GM18868 (cell line): Measurements from ENCODE around the gene NUP98.
"Not testable (repeated sequence)": the region's sequence is repeated elsewhere in the genome, so short reads cannot be mapped to it uniquely, and the experiment has no call there.

Source experiments
- ATAC-seq: cut with Tn5 transposase; IDR thresholded peaks from one replicate; pipeline ENCODE4 v1.9.1; 2021; ENCODE audit warnings: mild to moderate bottlenecking, moderate library complexity; ENCODE audit not compliant: unreplicated experiment

The NUP98 gene

DNA sequence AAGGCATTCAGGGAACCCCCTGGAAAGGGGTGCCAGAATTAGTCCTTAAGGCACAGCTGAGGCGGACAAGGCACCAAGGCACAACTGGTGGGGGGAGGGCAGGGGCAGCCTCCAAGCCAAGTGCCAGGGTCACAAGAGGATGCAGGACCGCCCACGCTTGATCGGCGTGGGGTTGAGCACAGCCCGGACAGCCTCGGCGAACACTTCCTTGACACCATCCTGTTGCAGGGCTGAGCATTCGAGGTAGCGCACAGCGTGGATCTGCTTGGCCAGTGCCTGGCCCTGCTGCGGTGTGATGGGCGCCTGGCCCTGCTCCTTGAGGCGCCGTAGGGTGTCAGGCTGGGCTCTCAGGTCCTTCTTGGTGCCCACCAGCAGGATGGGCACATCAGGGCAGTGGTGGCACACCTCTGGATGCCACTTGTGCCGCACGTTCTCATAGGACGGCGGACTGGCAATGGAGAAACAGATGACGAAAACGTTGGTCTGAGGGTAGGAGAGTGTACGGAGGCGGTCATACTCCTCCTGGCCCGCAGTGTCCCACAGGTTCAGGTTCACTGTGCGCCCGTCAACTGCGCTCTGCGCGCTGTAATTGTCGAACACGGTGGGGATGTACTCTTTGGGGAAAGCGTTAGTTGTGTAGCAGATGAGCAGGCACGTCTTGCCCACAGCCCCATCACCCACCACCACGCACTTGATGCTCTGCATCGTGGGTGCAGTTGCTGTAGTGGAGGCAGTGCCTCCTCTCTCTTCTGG lies 30.3 kb upstream of the NUP98 start:
- ATAC-seq, result no peak

DNA sequence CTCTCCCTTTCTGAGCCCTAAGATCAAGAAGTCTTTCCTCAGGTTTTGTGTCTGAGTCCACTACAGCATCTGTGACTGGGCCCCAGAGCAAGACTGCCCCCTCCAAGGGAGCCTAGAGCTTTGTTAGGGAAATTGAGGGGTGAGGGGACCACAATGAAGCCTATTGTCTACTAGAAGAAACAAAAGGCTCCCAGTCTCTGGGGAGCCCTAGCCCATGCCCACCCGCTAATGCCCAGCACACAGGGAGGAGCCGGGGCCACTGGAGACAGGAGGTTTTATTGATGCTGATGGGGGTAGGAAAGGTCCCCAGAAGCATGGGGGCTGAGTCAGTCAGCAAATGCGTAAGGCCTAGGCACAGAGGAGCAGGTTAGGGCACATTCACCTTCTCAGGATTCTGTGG lies 29.4 kb upstream of the NUP98 start:
- no peak for ATAC-seq

DNA sequence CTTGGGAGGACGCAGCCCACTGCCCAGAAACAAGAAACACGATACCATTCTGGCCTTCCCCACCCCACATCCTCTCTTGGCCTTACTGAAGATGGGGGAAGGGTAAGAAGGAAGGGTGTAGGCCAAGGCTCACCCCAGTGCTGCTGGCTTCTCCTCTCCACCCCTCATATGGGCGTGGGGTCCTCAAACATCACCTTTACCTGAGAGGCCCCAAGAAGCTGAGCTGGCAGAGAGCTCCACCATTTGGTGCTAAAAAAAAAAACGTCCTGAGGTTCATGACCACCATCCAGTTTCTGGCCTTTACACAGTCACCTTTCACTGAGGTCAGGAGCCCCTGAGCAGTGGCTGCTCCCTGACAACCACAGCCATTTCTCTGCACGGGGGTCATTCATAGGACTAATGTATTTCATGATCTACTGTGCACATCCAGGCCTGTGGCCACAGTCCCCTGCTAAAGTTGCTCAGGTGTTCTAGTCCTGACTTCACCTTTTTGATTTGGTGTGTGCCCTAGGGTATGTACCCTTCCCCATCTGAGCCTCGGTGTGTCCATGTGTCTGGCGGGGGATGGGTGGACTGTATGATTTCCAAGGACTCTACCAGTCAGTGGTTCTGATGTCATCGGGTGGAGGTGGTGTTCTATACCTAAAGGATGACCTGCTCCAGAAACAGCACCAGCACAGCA lies 28.3 kb upstream of the NUP98 start:
- ATAC-seq, result no peak

DNA sequence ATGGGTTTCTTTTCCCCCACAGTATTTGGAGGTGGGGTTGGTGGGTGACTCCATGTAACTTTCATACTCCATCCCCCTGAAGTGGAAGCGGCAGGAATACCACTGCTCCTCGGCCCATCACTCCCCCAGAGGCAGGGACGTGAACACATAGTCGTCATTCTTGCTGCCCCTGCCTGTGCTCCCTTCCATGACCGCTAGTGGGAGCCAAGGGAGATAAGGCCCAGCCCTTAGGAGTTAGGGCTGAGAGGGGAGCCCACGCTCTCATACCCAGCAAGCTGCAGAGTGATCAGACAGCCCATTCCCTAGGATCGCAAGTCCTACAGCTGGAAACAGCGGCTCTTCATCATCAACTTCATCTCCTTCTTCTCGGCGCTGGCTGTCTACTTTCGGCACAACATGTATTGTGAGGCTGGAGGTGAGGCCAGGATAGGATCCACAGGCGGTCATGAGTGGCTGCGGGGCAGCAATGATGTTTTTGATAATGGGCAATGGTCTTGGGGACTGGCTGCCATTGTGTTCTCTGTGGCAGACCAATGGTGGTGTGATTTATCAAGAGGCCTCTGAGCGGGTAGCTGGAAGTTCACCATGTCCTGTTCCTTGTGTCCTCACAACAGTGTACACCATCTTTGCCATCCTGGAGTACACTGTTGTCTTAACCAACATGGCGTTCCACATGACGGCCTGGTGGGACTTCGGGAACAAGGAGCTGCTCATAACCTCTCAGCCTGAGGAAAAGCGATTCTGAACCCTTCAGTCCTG lies 27.5 kb upstream of the NUP98 start:
- peak; percentile 94 for ATAC-seq

DNA sequence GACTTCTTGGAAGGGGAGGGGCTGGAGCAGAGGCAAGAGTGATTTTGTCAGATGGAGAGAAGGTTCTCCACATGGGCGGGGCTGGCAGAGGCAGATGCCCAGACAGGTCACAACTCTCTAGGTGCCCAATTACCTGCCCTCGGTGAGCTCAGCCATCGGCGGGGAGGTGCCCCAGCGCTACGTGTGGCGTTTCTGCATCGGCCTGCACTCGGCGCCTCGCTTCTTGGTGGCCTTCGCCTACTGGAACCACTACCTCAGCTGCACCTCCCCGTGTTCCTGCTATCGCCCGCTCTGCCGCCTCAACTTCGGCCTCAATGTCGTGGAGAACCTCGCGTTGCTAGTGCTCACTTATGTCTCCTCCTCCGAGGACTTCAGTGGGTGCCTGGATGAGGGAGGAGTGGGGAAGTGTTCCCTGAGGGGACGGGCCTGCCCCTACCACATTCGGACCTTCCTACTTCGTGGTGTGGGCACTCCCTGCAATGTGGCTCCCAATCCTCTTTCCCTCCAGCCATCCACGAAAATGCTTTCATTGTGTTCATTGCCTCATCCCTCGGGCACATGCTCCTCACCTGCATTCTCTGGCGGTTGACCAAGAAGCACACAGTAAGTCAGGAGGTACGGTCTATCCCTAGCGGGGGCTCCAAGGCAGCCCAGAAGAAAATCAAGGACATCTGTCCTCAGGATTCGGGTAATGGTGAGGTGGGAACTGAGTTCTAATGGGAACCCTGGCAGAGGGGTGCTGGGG lies 26.6 kb upstream of the NUP98 start:
- ATAC-seq, result no peak

DNA sequence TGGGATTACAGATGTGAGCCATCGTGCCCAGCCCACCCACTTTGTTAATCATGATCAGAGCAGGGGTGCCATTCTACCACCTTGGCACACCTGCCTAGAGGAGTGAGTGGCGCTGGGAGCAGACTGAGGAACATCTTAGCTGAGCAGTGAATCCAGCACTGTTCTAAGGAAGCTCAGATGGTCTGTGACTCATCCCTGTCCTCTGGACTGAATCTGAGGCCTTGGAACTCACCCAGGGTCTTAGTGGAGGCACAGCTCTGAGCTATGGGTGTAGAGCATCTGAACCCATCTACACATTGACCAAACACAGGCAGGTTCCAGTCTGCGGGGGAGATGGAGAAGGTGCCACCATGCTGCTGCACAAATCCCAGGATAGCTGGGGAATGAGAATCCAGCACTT lies 25.9 kb upstream of the NUP98 start:
- no peak for ATAC-seq

DNA sequence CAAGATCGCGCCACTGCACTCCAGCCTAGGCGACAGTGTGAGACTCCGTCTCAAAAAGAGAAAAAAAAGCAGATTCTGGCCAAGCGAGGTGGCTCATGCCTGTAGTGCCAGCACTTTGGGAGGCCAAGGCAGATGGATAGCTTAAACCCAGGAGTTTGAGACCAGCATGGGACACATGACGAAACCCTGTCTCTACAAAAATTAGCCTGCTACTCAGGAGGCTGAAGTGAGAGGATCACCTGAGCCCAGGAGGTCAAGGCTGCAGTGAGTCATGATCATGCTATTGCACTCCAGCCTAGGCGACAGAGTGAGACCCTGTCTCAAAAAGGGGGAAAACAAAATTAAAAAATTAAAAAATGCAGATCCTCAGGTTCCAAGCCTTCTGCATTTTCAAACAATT lies 25.0 kb upstream of the NUP98 start:
- no peak for ATAC-seq

DNA sequence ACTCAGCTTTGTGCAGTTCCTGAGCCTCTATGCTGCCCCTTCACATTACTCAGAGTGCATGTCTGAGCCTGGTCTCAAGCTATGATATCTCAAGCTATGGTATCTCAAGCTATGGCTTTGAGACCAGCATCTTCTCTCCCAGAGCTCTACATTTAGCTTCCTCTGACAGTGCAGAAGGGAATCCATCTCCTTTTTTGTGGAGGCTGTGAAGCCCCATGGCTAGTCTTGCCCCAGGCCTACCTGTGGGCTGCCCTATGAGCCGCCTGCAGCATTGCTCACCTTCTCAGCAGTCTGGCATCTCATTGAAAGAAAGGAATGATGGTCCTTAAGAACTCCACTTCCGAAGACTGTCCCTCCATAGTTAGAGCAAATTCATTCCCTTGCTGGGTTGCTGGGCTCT lies 23.6 kb upstream of the NUP98 start:
- no peak for ATAC-seq

DNA sequence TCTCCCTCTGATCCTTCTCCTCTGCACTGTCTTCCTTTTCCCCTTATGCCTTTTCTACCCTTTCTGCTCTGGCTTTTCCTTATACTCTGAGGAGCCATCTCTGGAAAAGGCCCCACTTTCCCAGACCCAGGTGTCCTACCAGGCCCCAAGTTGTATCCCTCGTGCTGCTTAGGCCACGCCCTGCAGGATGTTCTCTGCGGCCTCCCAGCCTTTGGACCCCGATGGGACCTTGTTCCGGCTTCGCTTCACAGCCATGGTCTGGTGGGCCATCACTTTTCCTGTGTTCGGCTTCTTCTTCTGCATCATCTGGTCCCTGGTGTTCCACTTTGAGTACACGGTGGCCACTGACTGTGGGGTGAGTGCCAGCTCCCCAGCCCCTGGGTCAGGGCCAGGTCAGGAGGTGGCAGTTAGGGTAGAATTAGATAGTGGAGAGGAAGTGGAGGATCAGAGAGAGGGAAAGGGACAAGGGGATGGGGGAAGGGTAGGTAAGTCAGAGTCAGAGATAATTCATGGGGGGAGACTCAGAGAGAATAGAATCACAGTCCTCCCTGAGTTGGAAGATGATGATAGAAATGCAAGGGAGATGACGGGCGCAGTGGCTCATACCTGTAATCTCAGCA lies 19.9 kb upstream of the NUP98 start:
- no peak for ATAC-seq

DNA sequence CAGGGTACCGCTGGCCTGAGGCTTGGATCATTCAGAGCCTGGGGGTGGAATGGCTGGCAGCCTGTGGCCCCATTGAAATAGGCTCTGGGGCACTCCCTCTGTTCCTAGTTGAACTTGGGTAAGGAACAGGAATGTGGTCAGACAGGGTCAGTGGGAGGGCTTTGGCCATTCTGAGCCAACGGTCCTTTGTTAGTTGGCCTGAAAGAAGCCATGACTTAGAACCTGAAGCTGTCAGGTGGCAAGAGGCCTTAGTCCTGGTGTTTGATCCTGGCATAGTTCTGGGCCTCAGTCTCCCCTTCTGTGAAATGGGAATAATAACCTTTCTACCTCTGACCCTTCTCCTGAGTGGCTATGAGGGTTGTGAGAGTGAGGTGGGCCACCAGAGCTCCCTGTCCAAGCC lies 19.3 kb upstream of the NUP98 start:
- no peak for ATAC-seq

DNA sequence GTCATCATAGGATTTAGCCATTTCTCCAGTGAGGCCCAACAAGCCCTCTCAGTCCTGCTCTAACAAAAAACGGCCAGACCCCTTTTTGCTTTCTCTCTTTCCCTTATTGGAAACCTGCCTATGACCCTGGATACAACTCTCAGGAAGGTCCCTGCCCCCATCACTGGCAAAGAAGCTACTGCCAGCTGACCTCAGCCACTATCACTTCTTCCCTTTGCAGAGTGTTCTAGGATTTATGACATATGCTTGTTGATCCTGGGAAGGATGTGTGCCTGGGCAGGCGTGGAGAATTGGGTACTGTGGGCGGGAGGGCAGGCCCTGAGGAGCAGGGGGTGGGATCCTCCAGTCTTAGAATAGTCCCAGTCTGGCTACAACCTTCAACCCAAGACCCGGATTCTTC lies 18.5 kb upstream of the NUP98 start:
- ATAC-seq, result no peak

DNA sequence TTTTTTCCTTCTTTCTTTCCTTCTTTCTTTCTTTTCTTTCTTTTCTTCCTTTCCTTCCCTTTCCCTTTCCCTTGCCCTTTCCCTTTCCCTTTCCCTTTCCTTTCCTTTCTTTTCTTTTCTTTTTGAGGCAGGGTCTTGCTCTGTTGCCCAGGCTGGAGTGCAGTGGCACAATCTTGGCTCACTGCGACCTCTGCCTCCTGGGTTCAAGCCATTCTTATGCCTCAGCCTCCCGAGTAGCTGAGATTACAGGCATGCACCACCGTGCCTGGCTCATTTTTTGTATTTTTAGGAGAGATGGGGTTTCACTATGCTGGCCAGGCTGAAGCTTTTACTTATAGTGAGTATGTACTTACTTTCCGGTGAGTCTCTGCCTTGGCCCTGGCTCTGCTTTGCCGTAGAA lies 17.5 kb upstream of the NUP98 start:
- not testable (repeated sequence) for ATAC-seq

DNA sequence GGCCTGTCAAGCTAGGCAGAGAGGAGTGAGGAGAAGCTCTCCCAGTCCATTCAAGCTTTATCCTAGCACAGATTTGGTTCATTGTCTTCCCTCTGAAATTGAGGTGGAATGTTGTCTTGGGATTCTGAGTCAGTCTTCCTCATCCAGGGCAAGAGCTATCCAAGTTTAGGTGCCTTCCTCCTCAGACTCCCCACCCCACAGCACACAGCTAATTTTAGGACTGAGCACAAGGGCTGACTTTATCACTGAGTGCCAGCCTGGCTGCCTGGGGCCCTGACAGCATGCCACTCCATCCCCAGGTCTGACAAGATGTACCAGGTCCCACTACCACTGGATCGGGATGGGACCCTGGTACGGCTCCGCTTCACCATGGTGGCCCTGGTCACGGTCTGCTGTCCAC lies 13.6 kb upstream of the NUP98 start:
- ATAC-seq, result no peak

DNA sequence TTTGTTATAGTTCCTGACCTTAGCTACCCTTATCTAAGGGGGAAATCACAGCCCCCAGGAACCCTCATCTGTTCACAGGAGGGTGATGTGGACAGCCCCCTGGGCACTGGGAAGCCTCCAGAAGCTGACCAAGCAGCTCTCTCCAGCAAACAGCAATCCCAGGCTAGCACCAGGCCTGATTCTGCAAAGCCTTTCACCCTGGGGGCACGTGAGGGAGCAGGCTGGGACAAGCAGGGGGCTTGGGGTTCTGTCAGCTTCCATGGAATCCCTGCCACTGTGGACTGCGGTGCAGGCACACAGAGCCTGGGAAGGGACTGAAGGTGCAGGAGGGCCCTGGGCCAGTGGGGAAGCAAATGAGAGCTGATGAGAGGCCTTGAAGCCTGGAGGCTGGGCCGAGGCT lies 13.1 kb upstream of the NUP98 start:
- ATAC-seq, result no peak

DNA sequence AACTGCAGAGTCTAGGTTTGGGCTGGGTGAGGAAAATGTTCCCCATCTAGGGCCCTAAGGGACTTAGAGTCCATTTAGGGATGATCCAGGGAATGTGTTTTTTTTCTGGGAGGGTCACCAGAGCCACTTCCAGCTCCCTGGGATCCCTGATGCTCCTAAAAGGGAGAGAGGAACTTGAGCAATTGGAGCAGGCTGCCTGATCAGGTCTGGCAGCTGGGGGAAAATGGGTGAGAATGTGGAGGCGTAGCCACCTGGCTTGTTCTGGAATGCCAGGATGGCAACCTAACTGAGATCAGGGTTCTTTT lies 12.2 kb upstream of the NUP98 start:
- no peak for ATAC-seq

DNA sequence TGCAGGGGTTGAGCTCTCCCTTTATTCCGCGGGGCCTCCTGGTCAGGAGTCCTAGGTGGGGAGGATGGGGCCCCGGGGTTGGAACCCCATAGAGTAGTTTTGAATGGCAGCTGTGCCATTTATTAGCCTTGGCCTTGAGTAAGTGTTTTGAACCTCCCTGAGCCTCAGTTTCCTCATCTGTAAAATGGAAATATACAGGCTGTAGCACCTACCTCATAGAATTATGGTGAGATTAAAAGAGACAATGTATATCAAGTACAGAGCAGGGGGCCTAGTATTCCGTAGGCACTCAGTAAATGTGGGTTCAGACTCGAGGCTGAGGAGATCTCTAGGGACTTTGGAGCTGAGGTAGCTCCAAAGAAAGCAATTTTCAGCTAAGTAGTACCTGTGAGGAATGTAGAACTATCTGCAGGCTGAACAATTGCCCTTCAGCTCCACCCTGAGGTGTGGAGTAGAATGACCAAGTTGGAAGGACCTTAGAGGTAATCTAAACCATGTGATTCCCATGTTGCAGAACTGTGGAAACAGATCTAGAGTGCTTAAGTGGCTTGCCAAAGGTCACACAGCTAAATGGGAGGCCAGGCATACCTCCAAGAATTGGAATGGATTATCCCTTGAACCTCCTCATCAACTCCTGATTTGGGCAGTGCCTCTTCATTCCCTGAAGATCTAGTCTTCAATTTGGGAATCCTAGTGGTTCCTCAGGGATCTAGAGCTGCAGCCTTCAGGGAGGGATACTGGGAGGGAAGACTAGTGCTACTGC lies 11.7 kb upstream of the NUP98 start:
- peak; percentile 81 for ATAC-seq

DNA sequence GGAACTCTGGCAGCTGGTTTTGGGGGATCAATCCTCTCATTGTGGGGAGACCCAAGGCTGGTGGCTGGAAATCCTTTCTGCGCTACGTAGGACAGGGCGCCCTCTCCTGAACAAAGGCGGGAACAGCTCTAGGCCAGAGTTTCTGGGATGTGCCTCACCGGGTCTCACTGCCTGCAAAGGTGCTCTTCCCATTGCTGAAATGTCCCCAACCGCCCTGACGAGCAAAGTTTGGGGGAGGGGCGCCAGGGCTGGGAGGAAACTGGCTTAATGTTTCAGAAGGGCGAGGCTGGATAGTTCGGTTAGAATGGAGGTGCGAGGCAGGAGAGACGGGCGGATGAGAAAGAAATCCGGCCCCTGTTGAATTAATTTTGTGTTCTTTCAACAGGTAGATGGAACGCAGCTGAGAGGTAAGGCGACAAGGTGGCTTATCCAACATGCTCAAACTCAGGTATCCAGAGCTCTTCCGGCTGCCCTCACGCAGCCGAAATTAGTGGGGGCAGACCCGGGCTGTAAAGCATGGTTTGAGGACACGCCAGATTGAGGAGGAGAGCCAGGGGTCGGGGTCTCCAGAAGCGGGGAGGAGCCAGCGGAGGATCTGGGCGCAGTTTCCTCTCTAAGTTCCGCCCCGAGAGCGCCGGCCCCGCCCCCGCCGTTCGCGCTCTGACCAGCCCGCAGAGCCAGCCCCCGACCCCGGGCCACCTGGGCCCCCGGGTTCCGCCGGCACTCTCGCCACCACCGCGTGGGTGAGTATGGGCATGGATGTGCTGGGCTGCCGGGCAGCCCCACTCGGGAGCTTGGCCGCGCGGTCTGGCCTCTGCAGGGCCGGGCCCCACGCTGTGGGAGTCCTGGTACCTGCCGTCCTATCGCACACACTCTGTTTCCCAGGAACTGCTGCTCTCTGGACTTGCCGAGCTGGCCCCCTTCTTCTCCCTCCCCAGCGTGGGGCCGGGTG lies 10.8 kb upstream of the NUP98 start, which contains the start of gene PGAP2:
TSS of gene PGAP2 (plus strand) at position 652 of the 952 bp plus-strand sequence. CDS start 2,700 bp downstream, outside the sequence.
- peak; percentile 76 for ATAC-seq

DNA sequence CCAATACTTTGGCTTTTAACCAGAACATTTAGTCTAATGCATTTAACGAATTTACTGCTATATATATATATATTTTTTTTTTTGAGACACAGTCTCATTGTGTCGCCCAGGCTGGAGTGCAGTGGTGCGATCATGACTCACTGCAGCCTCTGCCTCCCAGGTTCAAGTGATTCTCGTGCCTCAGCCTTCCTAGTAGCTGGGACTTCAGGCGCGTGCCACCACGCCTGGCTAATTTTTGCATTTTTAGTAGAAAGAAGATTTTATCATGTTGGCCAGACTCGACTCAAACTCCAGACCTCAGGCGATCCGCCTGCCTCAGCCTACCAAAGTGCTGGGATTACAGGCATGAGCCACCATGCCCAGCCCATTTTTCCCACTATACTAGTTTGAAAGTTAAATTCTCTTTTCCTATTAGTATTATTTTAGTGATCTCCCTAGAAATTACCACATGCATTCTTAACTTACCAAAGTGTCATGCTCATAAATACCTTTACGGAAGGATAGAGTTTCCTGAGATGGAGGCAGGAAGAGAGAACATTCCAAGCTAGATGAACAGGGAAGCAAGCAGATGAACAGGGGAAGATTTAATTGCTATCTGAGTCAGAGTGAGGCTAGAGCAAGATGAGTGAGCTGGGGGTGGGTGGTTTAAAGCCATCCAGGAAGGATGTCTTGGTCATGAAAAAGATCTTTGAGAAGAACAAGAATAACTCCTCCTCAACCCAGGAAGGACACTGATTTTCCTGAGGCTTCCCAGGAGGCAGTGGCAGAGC lies 6.6 kb upstream of the NUP98 start:
- no peak for ATAC-seq
